Subcutaneous abdominal adipose tissue (tissue), 5 donors: ENCODE measurements around the gene MLKL.
A peak's percentile ranks its signal among the peaks of the same experiment; 100 is the strongest.

ENCODE experiments used
- H3K27ac ChIP-seq: one replicate; pipeline ENCODE4 v1.7.0; 2013; ENCODE audit warnings: low read depth, mild to moderate bottlenecking, inconsistent platforms, low read length, moderate library complexity
- H3K27me3 ChIP-seq, 5 donors: one replicate each; pipeline ENCODE4 v1.7.0; 2013; ENCODE audit warnings: low read length in 5 of 5, inconsistent platforms in 1 of 5; ENCODE audit not compliant: control insufficient read depth in 5 of 5, insufficient read depth in 4 of 5
- H3K36me3 ChIP-seq, 5 donors: one replicate each; pipeline ENCODE4 v1.7.0; 2013; ENCODE audit warnings: low read length in 5 of 5; ENCODE audit not compliant: control insufficient read depth in 5 of 5, insufficient read depth in 5 of 5
- H3K4me1 ChIP-seq, 5 donors: one replicate each; pipeline ENCODE4 v1.7.0; 2013; ENCODE audit warnings: low read length in 5 of 5, mild to moderate bottlenecking in 3 of 5, moderate library complexity in 1 of 5; ENCODE audit not compliant: control insufficient read depth in 5 of 5, insufficient read depth in 5 of 5
- H3K4me3 ChIP-seq, 5 donors: one replicate each; pipeline ENCODE4 v1.7.0; 2013; ENCODE audit warnings: low read length in 5 of 5, low read depth in 1 of 5
- H3K9ac ChIP-seq, 5 donors: one replicate each; pipeline ENCODE4 v1.7.0; 2013; ENCODE audit warnings: low read length in 5 of 5, mild to moderate bottlenecking in 4 of 5, moderate library complexity in 3 of 5
- H3K9me3 ChIP-seq, 5 donors: one replicate each; pipeline ENCODE4 v1.7.0; 2013; ENCODE audit warnings: low read length in 5 of 5; ENCODE audit not compliant: control insufficient read depth in 5 of 5
- donor health status: healthy.
- donor health status: healthy.
- donor health status: healthy.
- donor health status: healthy.
- donor health status: healthy.

MLKL gene

GRCh38 chr16:74700438-74701225 is at the start of gene MLKL:
Gene MLKL (minus strand): TSS chr16:74700862. CDS start chr16:74695757, 5,105 bp downstream.
- no peaks in the 10 kb centered on the region for H3K9me3 ChIP-seq
- peak within 1 kb of the TSS; percentile 63 to 92 (median 81) for H3K9ac ChIP-seq
- H3K4me1 ChIP-seq: peaks cover 0 to 37% (median 32%) of the 10 kb centered on the region in 5 donors

GRCh38 chr16:74749291-74750055 is 48.8 kb upstream of the MLKL start:
- Histone ChIP-seq H3K9ac (no peak overlapping the region), H3K36me3 (no peaks in the 10 kb centered on the region), H3K27me3 (peaks cover 5 to 13% (median 12%) of the 10 kb centered on the region in 5 donors), H3K4me1 (peaks cover 0 to 5% (median 0%) of the 10 kb centered on the region in 5 donors), H3K27ac (no peak overlapping the region), H3K4me3 (no peak overlapping the region), H3K9me3 (no peaks in the 10 kb centered on the region)

More at GRCh38 chr16:74700438-74701225, at the start of gene MLKL:
- H3K36me3 ChIP-seq: peaks cover 0 to 4% (median 0%) of the 10 kb centered on the region in 5 donors
- H3K27ac ChIP-seq: peak within 1 kb of the TSS; percentile 90
- H3K27me3 ChIP-seq: no peaks in the 10 kb centered on the region
- H3K4me3 ChIP-seq: peak within 1 kb of the TSS; percentile 82 to 96 (median 89)

GRCh38 chr16:74748616-74749026 is 48.0 kb upstream of the MLKL start:
- H3K27me3 ChIP-seq: peaks cover 6 to 13% (median 12%) of the 10 kb centered on the region in 5 donors
- no peak overlapping the region for H3K27ac ChIP-seq
- H3K36me3 ChIP-seq: no peaks in the 10 kb centered on the region
- no peaks in the 10 kb centered on the region for H3K9me3 ChIP-seq
- H3K4me1 ChIP-seq: peaks cover 0 to 5% (median 0%) of the 10 kb centered on the region in 5 donors
- H3K4me3 ChIP-seq: no peak overlapping the region
- H3K9ac ChIP-seq: no peak overlapping the region

GRCh38 chr16:74747716-74748615 is 47.3 kb upstream of the MLKL start:
- Histone ChIP-seq H3K9me3 (no peaks in the 10 kb centered on the region), H3K4me1 (peaks cover 0 to 5% (median 0%) of the 10 kb centered on the region in 5 donors), H3K9ac (no peak overlapping the region), H3K27me3 (peaks cover 7 to 15% (median 11%) of the 10 kb centered on the region in 5 donors), H3K27ac (no peak overlapping the region), H3K36me3 (no peaks in the 10 kb centered on the region), H3K4me3 (no peak overlapping the region)

- Histone ChIP-seq H3K27ac (no peak overlapping the region), H3K27me3 (peaks cover 5 to 10% (median 7%) of the 10 kb centered on the region in 5 donors), H3K4me1 (peaks cover 0 to 12% (median 5%) of the 10 kb centered on the region in 5 donors), H3K9me3 (no peaks in the 10 kb centered on the region), H3K36me3 (no peaks in the 10 kb centered on the region), H3K4me3 (no peak overlapping the region), H3K9ac (no peak overlapping the region)
Observed at GRCh38 chr16:74745926-74746325, 45.3 kb upstream of the MLKL start.

GRCh38 chr16:74745109-74745615 is 44.5 kb upstream of the MLKL start:
- Histone ChIP-seq H3K4me1 (peaks cover 0 to 13% (median 5%) of the 10 kb centered on the region in 5 donors), H3K9ac (no peak overlapping the region), H3K27me3 (peaks cover 5 to 12% (median 7%) of the 10 kb centered on the region in 5 donors), H3K27ac (no peak overlapping the region), H3K9me3 (no peaks in the 10 kb centered on the region), H3K4me3 (no peak overlapping the region), H3K36me3 (no peaks in the 10 kb centered on the region)

GRCh38 chr16:74744566-74744965 is 43.9 kb upstream of the MLKL start:
- H3K9me3 ChIP-seq: no peaks in the 10 kb centered on the region
- no peak overlapping the region for H3K4me3 ChIP-seq
- H3K27me3 ChIP-seq: peaks cover 5 to 16% (median 10%) of the 10 kb centered on the region in 5 donors
- H3K27ac ChIP-seq: no peak overlapping the region
- no peak overlapping the region for H3K9ac ChIP-seq
- H3K4me1 ChIP-seq: peaks cover 0 to 11% (median 4%) of the 10 kb centered on the region in 5 donors
- H3K36me3 ChIP-seq: no peaks in the 10 kb centered on the region

GRCh38 chr16:74743668-74744299 is 43.1 kb upstream of the MLKL start:
- Histone ChIP-seq H3K4me3 (no peak overlapping the region), H3K4me1 (peaks cover 0 to 11% (median 4%) of the 10 kb centered on the region in 5 donors), H3K27me3 (peaks cover 7 to 17% (median 10%) of the 10 kb centered on the region in 5 donors), H3K36me3 (no peaks in the 10 kb centered on the region), H3K9ac (no peak overlapping the region), H3K27ac (no peak overlapping the region), H3K9me3 (no peaks in the 10 kb centered on the region)
